HG03565 (cell line): ENCODE data around the gene LRRC1.

Source experiments
- ATAC-seq: cut with Tn5 transposase; IDR thresholded peaks from one replicate; pipeline ENCODE4 v1.9.1; 2021; ENCODE audit warnings: mild to moderate bottlenecking, moderate library complexity; ENCODE audit not compliant: unreplicated experiment

Gene LRRC1

GRCh38 chr6:53845280-53846195 lies 50.7 kb downstream of the LRRC1 start:
- no peak for ATAC-seq

GRCh38 chr6:53846250-53846649 lies 51.4 kb downstream of the LRRC1 start:
- ATAC-seq: no peak

- no peak for ATAC-seq
Measured at GRCh38 chr6:53847796-53848314, 53.0 kb downstream of the LRRC1 start.

GRCh38 chr6:53850527-53850926 lies 55.7 kb downstream of the LRRC1 start:
- ATAC-seq: no peak

- no peak for ATAC-seq
Measured at GRCh38 chr6:53851561-53851960, 56.8 kb downstream of the LRRC1 start.

GRCh38 chr6:53852805-53853204 lies 58.0 kb downstream of the LRRC1 start:
- ATAC-seq: no peak

- ATAC-seq: peak; percentile 66
Measured at GRCh38 chr6:53854843-53855567, 60.2 kb downstream of the LRRC1 start.

GRCh38 chr6:53855940-53856339 lies 61.1 kb downstream of the LRRC1 start:
- no peak for ATAC-seq

- no peak for ATAC-seq
Measured at GRCh38 chr6:53857318-53858094, 62.7 kb downstream of the LRRC1 start.

GRCh38 chr6:53858196-53858595 lies 63.4 kb downstream of the LRRC1 start:
- no peak for ATAC-seq

GRCh38 chr6:53858913-53859312 lies 64.1 kb downstream of the LRRC1 start:
- ATAC-seq: no peak

GRCh38 chr6:53860511-53860910 lies 65.7 kb downstream of the LRRC1 start:
- no peak for ATAC-seq

- ATAC-seq: no peak
Measured at GRCh38 chr6:53861518-53861917, 66.7 kb downstream of the LRRC1 start.

GRCh38 chr6:53862662-53863462 lies 68.1 kb downstream of the LRRC1 start:
- ATAC-seq: no peak

GRCh38 chr6:53864781-53865180 lies 70.0 kb downstream of the LRRC1 start:
- no peak for ATAC-seq

GRCh38 chr6:53866226-53866625 lies 71.4 kb downstream of the LRRC1 start:
- no peak for ATAC-seq

GRCh38 chr6:53868626-53869025 lies 73.8 kb downstream of the LRRC1 start:
- no peak for ATAC-seq

- ATAC-seq: no peak
Measured at GRCh38 chr6:53869964-53870363, 75.2 kb downstream of the LRRC1 start.

GRCh38 chr6:53873922-53874321 lies 79.1 kb downstream of the LRRC1 start:
- no peak for ATAC-seq

- ATAC-seq: no peak
Measured at GRCh38 chr6:53874964-53875363, 80.2 kb downstream of the LRRC1 start.
